ENCODE measurements around the gene EPHX1.

DNA sequence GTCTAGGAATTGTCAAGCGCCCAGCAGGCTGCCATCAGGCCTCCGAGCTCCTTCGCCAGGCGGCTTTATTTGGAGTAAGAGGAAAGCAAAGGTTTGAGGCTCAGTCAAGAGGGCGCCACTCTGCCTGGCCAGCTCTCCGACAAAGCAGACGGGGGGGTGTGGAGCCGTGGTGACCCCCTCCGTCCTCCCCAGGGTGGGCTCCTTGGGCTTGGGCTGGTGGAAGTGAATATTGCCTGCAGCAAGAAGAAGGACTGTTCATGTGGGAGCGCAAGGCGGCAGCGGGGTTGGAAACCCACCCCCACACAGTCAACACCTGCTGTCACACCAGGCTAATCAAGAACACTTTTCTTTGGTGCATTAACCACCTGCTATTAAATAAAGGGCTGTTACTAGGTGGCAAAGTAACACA lies 14.6 kb downstream of the EPHX1 start:
- no peak for TF ChIP-seq TAF1 (IDR thresholded peaks at IDR 0.05; ENCODE audit: low read depth, low read length)
- no peak for TF ChIP-seq JUND (IDR thresholded peaks at IDR 0.05; ENCODE audit: low read length)
- TF ChIP-seq, protein P1, sequence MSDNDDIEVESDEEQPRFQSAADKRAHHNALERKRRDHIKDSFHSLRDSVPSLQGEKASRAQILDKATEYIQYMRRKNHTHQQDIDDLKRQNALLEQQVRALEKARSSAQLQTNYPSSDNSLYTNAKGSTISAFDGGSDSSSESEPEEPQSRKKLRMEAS (IDR thresholded peaks at IDR 0.05), result no peak
- TF ChIP-seq, protein P2, sequence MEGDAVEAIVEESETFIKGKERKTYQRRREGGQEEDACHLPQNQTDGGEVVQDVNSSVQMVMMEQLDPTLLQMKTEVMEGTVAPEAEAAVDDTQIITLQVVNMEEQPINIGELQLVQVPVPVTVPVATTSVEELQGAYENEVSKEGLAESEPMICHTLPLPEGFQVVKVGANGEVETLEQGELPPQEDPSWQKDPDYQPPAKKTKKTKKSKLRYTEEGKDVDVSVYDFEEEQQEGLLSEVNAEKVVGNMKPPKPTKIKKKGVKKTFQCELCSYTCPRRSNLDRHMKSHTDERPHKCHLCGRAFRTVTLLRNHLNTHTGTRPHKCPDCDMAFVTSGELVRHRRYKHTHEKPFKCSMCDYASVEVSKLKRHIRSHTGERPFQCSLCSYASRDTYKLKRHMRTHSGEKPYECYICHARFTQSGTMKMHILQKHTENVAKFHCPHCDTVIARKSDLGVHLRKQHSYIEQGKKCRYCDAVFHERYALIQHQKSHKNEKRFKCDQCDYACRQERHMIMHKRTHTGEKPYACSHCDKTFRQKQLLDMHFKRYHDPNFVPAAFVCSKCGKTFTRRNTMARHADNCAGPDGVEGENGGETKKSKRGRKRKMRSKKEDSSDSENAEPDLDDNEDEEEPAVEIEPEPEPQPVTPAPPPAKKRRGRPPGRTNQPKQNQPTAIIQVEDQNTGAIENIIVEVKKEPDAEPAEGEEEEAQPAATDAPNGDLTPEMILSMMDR (IDR thresholded peaks at IDR 0.05; ENCODE audit: control extremely low read depth in 1 of 3, insufficient read depth in 1 of 3, low read depth in 1 of 3, low read length in 3 of 3), result no peak; a peak in 1 of 4 replicates
- TF ChIP-seq, protein P3, sequence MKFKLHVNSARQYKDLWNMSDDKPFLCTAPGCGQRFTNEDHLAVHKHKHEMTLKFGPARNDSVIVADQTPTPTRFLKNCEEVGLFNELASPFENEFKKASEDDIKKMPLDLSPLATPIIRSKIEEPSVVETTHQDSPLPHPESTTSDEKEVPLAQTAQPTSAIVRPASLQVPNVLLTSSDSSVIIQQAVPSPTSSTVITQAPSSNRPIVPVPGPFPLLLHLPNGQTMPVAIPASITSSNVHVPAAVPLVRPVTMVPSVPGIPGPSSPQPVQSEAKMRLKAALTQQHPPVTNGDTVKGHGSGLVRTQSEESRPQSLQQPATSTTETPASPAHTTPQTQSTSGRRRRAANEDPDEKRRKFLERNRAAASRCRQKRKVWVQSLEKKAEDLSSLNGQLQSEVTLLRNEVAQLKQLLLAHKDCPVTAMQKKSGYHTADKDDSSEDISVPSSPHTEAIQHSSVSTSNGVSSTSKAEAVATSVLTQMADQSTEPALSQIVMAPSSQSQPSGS (IDR thresholded peaks at IDR 0.05; ENCODE audit: low read length), result no peak
- no peak for TF ChIP-seq TCF12 (IDR thresholded peaks at IDR 0.05; ENCODE audit: low read depth, low read length)
- TF ChIP-seq POLR2A (IDR thresholded peaks at IDR 0.05; ENCODE audit: control extremely low read depth in 1 of 2, low read depth in 2 of 2, low read length in 2 of 2), result no peak
- no peak for TF ChIP-seq RBBP5 (IDR thresholded peaks at IDR 0.05; ENCODE audit: borderline replicate concordance, low read depth, low read length)
- TF ChIP-seq POLR2AphosphoS5 (IDR thresholded peaks at IDR 0.05; ENCODE audit: low read depth, low read length), result no peak
- no peak for TF ChIP-seq KDM1A (IDR thresholded peaks at IDR 0.05; ENCODE audit: borderline replicate concordance, low read length)
- no peak for TF ChIP-seq CEBPB (IDR thresholded peaks at IDR 0.05; ENCODE audit: low read depth, low read length)
- no peak for TF ChIP-seq SRF (IDR thresholded peaks at IDR 0.05; ENCODE audit: low read depth, low read length)
- no peak for TF ChIP-seq BCL11A (IDR thresholded peaks at IDR 0.05; ENCODE audit: low read depth in 2 of 2, low read length in 2 of 2)
- TF ChIP-seq JUN (IDR thresholded peaks at IDR 0.05; ENCODE audit: low read depth, low read length), result no peak
